Tibial artery (tissue), 4 donors: ENCODE data around the gene MAP4.

Experiments
- DNase-seq, 2 donors: peaks; one replicate each; pipeline ENCODE4 v3.0.0-alpha.2; 2019
- H3K27ac ChIP-seq, 2 donors: fragments of 200-600 bp; sonication (generic) in 1 of 2; 1 replicate in 1 of 2; 2 replicates in 1 of 2; pipeline ENCODE4 v1.5.1; 2018 to 2019; ENCODE audit warnings: mild to moderate bottlenecking in 1 of 2
- H3K27me3 ChIP-seq, 2 donors: fragments of 200-600 bp; sonication (generic) in 1 of 2; one replicate each; pipeline versions ENCODE4 v1.5.1 to v1.6.0; 2016 to 2019
- H3K36me3 ChIP-seq, 3 donors: fragments of 200-600 bp; sonication (generic) in 2 of 3; one replicate each; pipeline ENCODE4 v1.5.1; 2016 to 2019; ENCODE audit warnings: mild to moderate bottlenecking in 2 of 3
- H3K4me1 ChIP-seq, 4 donors: fragments of 200-600 bp; sonication (generic) in 2 of 4; 1 replicate in 3 of 4; 2 replicates in 1 of 4; pipeline ENCODE4 v1.5.1; 2016 to 2019
- H3K4me3 ChIP-seq, 2 donors: fragments of 200-600 bp; sonication (generic) in 1 of 2; 1 replicate in 1 of 2; 2 replicates in 1 of 2; pipeline ENCODE4 v1.5.1; 2018 to 2019; ENCODE audit warnings: mild to moderate bottlenecking in 2 of 2
- H3K9me3 ChIP-seq, 3 donors: fragments of 200-600 bp; sonication (generic) in 1 of 3; one replicate each; pipeline ENCODE4 v1.5.1; 2016 to 2019
- intact Hi-C: fragments of 100-400 bp; cut with DNase I; formaldehyde crosslinking; loops from one replicate; pipeline ENCODE4 v1.15.0; 2023; ENCODE audit warnings: low total_unique reads
- TF ChIP-seq, protein P1 (sequence below), 2 experiments: fragments of 200-600 bp in 1 of 2; fragments of 450-650 bp in 1 of 2; IDR thresholded peaks; one replicate each; pipeline ENCODE4 v1.5.1; 2017 to 2019; ENCODE audit warnings: antibody characterized with exemption in 2 of 2, mild to moderate bottlenecking in 1 of 2, moderate library complexity in 1 of 2

MAP4 gene

DNA sequence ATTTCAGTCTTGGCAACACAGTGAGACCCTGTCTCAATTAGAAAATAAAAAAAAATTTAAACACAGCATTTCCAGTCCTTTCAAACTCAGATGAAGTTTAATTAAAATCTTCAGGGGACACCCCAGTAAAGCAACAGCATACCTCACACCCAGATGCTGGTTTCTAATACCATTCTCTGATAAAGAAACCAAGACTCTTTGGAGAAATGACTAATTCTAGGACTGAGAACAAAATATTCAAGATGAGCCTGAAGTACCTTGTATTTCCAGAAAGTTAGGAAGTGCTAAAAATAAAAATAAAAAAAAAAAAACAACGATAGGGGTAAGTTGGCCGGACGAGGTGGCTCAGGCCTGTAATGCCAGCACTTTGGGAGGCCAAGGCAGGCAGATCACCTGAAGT is 14.0 kb upstream of the MAP4 start:
- Histone ChIP-seq H3K4me1 (peaks cover 0 to 84% (median 22%) of the 10 kb centered on the region in 4 donors), H3K4me3 (no peak overlapping the region), H3K9me3 (no peaks in the 10 kb centered on the region), H3K27me3 (no peaks in the 10 kb centered on the region), H3K27ac (no peak overlapping the region), H3K36me3 (no peaks in the 10 kb centered on the region)
- intact Hi-C loops: loop anchor here (10.0 kb wide), 1 partner anchor 55 kb away; no protein-coding TSS in a partner anchor
- TF ChIP-seq, protein P1, sequence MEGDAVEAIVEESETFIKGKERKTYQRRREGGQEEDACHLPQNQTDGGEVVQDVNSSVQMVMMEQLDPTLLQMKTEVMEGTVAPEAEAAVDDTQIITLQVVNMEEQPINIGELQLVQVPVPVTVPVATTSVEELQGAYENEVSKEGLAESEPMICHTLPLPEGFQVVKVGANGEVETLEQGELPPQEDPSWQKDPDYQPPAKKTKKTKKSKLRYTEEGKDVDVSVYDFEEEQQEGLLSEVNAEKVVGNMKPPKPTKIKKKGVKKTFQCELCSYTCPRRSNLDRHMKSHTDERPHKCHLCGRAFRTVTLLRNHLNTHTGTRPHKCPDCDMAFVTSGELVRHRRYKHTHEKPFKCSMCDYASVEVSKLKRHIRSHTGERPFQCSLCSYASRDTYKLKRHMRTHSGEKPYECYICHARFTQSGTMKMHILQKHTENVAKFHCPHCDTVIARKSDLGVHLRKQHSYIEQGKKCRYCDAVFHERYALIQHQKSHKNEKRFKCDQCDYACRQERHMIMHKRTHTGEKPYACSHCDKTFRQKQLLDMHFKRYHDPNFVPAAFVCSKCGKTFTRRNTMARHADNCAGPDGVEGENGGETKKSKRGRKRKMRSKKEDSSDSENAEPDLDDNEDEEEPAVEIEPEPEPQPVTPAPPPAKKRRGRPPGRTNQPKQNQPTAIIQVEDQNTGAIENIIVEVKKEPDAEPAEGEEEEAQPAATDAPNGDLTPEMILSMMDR (IDR thresholded peaks at IDR 0.05): no peak
- no peak for DNase-seq

DNA sequence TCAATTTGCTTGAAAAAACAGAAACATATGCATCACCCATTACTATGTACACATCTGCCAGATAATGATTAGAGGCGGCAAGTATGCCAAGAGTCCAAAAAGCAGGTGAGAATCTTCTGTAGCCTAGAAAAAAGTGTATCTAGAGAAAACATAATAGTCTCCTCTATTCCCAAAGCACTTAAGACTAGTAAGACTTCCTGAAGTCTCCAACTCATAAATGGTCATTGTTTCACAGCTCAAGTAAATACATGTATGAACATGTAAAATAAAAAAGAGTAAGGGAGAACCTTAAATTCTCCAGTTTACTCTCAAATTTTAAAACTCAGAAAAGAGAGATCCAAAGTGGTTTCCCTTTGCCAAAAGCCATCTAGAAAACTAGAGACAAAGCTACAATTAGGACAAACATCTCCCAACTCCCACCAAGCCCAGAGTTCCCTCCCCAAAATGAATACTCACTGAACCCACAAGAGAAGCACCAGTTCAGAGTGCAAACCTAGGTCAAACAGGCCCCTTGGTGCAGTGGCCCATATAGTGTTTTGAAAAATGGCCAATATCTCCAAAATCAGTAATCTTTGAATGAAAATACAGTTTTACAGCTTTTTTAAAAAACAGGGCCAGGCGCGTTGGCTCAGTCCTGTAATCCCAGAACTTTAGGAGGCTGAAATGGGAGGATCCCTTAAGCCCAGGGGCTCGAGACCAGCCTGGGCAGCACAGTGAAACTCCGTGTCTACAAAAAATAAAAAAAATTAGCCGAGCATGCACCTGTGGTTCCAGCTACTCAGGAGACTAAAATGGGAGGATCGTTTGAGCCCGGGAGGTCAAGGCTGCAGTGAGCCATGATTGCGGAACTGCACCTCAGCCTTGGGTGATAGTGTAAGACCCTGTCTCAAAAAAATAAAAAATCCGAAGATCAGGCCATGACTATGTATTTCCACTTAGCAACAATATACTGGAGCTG is 11.0 kb upstream of the MAP4 start:
- intact Hi-C loops: no loop called here
- Histone ChIP-seq H3K27me3 (no peaks in the 10 kb centered on the region), H3K27ac (no peak overlapping the region), H3K4me1 (peaks cover 0 to 83% (median 17%) of the 10 kb centered on the region in 4 donors), H3K36me3 (no peaks in the 10 kb centered on the region), H3K9me3 (no peaks in the 10 kb centered on the region), H3K4me3 (no peak overlapping the region)
- DNase-seq: no peak
- TF ChIP-seq, protein P1 (IDR thresholded peaks at IDR 0.05): no peak

DNA sequence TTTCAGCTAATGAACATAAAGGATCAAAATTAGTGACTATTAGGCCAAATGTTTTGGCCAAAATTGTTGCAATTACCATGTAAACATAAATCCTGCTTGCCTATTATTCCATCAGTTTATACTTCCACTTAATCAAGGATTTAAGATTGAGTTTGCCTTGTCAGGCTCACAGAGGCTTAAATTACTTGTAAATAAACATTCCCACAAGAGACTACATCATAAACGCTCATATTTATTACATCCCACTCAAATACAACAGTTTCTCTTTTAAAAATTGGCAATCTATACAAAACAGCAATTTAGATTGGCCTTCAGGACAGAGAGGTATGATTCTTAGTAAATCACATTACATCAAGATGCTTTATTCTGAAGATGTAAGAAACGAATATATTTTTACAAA is 9.9 kb upstream of the MAP4 start:
- Histone ChIP-seq H3K36me3 (no peaks in the 10 kb centered on the region), H3K4me3 (no peak overlapping the region), H3K27ac (no peak overlapping the region), H3K27me3 (no peaks in the 10 kb centered on the region), H3K4me1 (peaks cover 0 to 78% (median 18%) of the 10 kb centered on the region in 4 donors), H3K9me3 (no peaks in the 10 kb centered on the region)
- intact Hi-C loops: no loop called here
- no peak for DNase-seq
- TF ChIP-seq, protein P1 (IDR thresholded peaks at IDR 0.05): no peak

DNA sequence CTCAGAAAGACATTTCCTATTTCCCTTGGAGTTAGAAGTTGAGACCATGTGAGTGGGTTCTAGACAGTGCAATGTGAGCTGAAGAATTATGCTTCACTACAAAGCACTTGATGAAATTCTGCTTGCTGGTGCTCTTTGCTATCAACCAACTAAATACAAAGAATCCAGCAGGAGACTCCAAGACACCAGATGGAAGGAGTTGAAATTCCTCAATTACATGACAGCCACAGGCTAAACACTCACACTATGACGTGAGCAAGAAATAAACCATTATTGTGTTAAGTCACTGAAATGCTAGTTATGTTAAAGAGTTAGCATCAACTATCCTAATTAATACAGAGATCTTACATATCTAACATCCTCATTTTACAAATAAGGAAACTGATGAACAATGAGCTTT is 8.2 kb upstream of the MAP4 start:
- intact Hi-C loops: no loop called here
- Histone ChIP-seq H3K36me3 (no peaks in the 10 kb centered on the region), H3K4me3 (no peak overlapping the region), H3K27ac (no peak overlapping the region), H3K27me3 (no peaks in the 10 kb centered on the region), H3K4me1 (peaks cover 0 to 71% (median 18%) of the 10 kb centered on the region in 4 donors), H3K9me3 (no peaks in the 10 kb centered on the region)
- TF ChIP-seq, protein P1 (IDR thresholded peaks at IDR 0.05): no peak
- no peak for DNase-seq

DNA sequence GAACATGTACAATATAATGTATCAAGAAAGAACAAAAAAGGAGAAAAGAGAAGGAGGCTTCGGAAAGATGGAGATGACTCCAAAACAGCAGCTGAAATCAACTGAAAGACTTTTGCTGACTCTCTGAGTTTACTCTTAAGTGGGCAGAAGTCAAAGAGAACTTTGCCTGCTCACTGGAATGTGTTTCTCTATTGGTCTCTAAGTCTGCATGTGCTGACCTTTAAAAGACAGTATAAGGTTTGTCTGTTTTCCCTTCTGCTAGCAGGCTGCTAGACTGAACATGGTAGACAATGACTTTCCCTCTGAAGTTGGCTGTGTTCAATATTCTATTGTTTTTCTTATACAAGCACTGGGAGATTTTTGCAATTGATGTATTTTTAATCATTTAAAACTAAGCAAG is 7.2 kb upstream of the MAP4 start:
- Histone ChIP-seq H3K27me3 (no peaks in the 10 kb centered on the region), H3K9me3 (no peaks in the 10 kb centered on the region), H3K36me3 (no peaks in the 10 kb centered on the region), H3K4me1 (peaks cover 0 to 74% (median 22%) of the 10 kb centered on the region in 4 donors), H3K27ac (no peak overlapping the region), H3K4me3 (no peak overlapping the region)
- TF ChIP-seq, protein P1 (IDR thresholded peaks at IDR 0.05): no peak
- intact Hi-C loops: no loop called here
- no peak for DNase-seq
